Thyroid gland (tissue), 4 donors: Measurements from ENCODE around the gene NCBP3.

ENCODE experiments used
- CTCF ChIP-seq, 6 experiments: fragments of 200-600 bp in 3 of 6; fragments of 450-650 bp in 3 of 6; sonication (generic) in 3 of 6; IDR thresholded peaks; one replicate each; pipeline ENCODE4 v1.5.1; 2016 to 2019; ENCODE audit warnings: antibody characterized with exemption in 6 of 6, mild to moderate bottlenecking in 2 of 6, inconsistent platforms in 1 of 6, moderate library complexity in 1 of 6
- POLR2A ChIP-seq, 2 donors: fragments of 450-650 bp; IDR thresholded peaks; one replicate each; pipeline ENCODE4 v1.6.1; 2017; ENCODE audit warnings: antibody characterized with exemption in 2 of 2, mild to moderate bottlenecking in 2 of 2, moderate library complexity in 1 of 2

DNA sequence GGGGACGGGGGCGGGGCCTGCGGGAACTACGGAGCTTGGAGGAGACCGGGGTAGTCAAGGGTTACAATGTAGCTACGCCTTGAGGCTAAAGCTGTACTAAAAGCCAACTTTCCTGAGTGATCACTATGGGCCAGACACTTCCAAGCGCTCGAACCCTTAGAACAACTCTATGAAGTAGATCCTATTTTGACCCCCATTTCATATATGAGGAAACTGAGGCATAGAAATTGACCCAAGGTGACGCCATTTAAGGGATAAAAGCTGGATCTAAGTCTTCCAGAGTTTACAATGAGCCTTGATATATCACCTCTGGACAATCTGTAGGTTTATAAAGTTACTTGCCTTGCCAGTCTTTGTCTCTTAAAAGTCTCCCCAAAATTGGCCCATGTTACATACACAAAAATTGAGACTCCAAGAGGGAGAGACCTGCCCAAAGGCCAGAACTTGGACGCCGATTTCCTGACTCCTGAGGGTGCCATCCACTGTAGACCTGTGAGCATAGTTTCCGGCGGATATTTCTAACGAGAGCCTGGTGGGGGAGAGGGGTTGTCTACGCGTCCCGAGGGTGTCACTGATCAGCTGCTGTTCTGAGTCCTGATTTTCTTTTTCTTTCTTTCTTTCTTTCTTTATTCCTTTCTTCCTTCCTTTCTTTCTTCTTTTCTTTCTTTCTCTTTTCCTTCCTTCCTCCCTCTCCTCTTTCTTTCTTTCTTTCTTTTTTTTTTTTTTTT, 555 bp upstream of the NCBP3 start:
- TF ChIP-seq POLR2A (IDR thresholded peaks at IDR 0.05): no peak
- TF ChIP-seq CTCF (IDR thresholded peaks at IDR 0.05): no peak
